SK-MEL-5 (cell line): Measurements from ENCODE around the gene DNAJB8. TPM values are rescaled to one million over a fixed set of nuclear protein-coding genes. Genes with fewer than 3 reads are reported as not detected.
A peak's percentile ranks its signal among the peaks of the same experiment; 100 is the strongest.

ENCODE experiments used
- DNase-seq: peaks from one replicate; pipeline ENCODE4 v3.0.0-alpha.2; 2016; ENCODE audit warnings: low read depth, low spot score
- in situ Hi-C: cut with HindIII; loops from 2 replicates; pipeline ENCODE4 v1.10.0; 2016; ENCODE audit warnings: low sequenced_read_pairs, high pct_unique_total_duplicates, low pct_unique_long_range_greater_than_20kb
- total RNA-seq: library from RNA; depleted of rRNA; stranded (reverse); fragments of >200 nt; shearing (Covaris generic); gene quantifications from 2 replicates; pipeline ENCODE4 v1.2.3, GENCODE V29; 2014

DNAJB8 gene
- total RNA-seq, 1 experiment from 2014 or later, result not detected

- in situ Hi-C loops, result no loop called here
- no peak for DNase-seq
Measured at GRCh38 chr3:128496602-128497304, 30.1 kb upstream of the DNAJB8 start.

GRCh38 chr3:128496019-128496601 lies 29.4 kb upstream of the DNAJB8 start:
- DNase-seq, result no peak
- in situ Hi-C loops, result no loop called here

GRCh38 chr3:128495435-128495970 lies 28.8 kb upstream of the DNAJB8 start:
- in situ Hi-C loops, result no loop called here

GRCh38 chr3:128494367-128494650 lies 27.6 kb upstream of the DNAJB8 start:
- no peak for DNase-seq
- in situ Hi-C loops, result no loop called here

More at GRCh38 chr3:128495435-128495970, 28.8 kb upstream of the DNAJB8 start:
- no peak for DNase-seq

GRCh38 chr3:128493570-128494366 lies 27.1 kb upstream of the DNAJB8 start:
- in situ Hi-C loops, result no loop called here
- no peak for DNase-seq

GRCh38 chr3:128492671-128493569 lies 26.2 kb upstream of the DNAJB8 start, which contains the start of gene GATA2:
Gene GATA2 (minus strand): TSS chr3:128493201. CDS start chr3:128487031, 6,170 bp downstream.
- no peak for DNase-seq
- in situ Hi-C loops, result no loop called here

GRCh38 chr3:128491941-128492670 lies 25.4 kb upstream of the DNAJB8 start:
- DNase-seq, result no peak
- in situ Hi-C loops, result no loop called here

- in situ Hi-C loops, result no loop called here
- DNase-seq, result no peak
Measured at GRCh38 chr3:128491691-128491940, 24.9 kb upstream of the DNAJB8 start.

GRCh38 chr3:128490915-128491690 lies 24.4 kb upstream of the DNAJB8 start:
- in situ Hi-C loops, result no loop called here
- no peak for DNase-seq

- in situ Hi-C loops, result no loop called here
Measured at GRCh38 chr3:128490650-128490914, 23.9 kb upstream of the DNAJB8 start.

GRCh38 chr3:128489927-128490649 lies 23.4 kb upstream of the DNAJB8 start:
- no peak for DNase-seq
- in situ Hi-C loops, result no loop called here

More at GRCh38 chr3:128490650-128490914, 23.9 kb upstream of the DNAJB8 start:
- DNase-seq, result no peak

GRCh38 chr3:128489674-128489926 lies 22.9 kb upstream of the DNAJB8 start:
- in situ Hi-C loops, result no loop called here
- no peak for DNase-seq

- in situ Hi-C loops, result no loop called here
- no peak for DNase-seq
Measured at GRCh38 chr3:128488991-128489673, 22.4 kb upstream of the DNAJB8 start.

- in situ Hi-C loops, result no loop called here
- no peak for DNase-seq
Measured at GRCh38 chr3:128488636-128488990, 21.9 kb upstream of the DNAJB8 start.

GRCh38 chr3:128487813-128488635 lies 21.3 kb upstream of the DNAJB8 start:
- peak; percentile 83 for DNase-seq
- in situ Hi-C loops, result no loop called here
